HL-60/S4 treated with retinoic acid at 250 ng/mL for 4 days and 3 days (cell line): ENCODE data around the gene MAP3K2.
"Not testable (repeated sequence)": the region's sequence is repeated elsewhere in the genome, so short reads cannot be mapped to it uniquely, and the experiment has no call there.

ENCODE experiments used
- in situ Hi-C: fragments of 300-500 bp; cut with MboI; formaldehyde crosslinking; loops from 2 replicates; pipeline ENCODE4 v1.7.0; 2022; ENCODE audit warnings: low sequenced_read_pairs

MAP3K2 gene

DNA sequence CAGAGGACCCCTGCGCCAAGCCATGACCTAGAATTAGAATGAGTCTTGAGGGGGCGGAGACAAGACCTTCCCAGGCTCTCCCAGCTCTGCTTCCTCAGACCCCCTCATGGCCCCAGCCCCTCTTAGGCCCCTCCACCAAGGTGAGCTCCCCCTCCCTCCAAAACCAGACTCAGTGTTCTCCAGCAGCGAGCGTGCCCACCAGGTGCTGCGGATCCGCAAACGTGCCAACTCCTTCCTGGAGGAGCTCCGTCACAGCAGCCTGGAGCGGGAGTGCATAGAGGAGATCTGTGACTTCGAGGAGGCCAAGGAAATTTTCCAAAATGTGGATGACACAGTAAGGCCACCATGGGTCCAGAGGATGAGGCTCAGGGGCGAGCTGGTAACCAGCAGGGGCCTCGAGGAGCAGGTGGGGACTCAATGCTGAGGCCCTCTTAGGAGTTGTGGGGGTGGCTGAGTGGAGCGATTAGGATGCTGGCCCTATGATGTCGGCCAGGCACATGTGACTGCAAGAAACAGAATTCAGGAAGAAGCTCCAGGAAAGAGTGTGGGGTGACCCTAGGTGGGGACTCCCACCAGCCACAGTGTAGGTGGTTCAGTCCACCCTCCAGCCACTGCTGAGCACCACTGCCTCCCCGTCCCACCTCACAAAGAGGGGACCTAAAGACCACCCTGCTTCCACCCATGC, 33.5 kb upstream of the MAP3K2 start:
- in situ Hi-C loops, result no loop called here

DNA sequence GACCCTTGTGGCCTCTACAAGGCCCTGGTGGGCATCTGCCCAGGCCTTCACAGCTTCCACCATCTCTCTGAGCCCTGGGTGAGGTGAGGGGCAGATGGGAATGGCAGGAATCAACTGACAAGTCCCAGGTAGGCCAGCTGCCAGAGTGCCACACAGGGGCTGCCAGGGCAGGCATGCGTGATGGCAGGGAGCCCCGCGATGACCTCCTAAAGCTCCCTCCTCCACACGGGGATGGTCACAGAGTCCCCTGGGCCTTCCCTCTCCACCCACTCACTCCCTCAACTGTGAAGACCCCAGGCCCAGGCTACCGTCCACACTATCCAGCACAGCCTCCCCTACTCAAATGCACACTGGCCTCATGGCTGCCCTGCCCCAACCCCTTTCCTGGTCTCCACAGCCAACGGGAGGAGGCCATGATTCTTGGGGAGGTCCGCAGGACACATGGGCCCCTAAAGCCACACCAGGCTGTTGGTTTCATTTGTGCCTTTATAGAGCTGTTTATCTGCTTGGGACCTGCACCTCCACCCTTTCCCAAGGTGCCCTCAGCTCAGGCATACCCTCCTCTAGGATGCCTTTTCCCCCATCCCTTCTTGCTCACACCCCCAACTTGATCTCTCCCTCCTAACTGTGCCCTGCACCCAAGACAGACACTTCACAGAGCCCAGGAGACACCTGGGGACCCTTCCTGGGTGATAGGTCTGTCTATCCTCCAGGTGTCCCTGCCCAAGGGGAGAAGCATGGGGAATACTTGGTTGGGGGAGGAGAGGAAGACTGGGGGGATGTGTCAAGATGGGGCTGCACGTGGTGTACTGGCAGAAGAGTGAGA, 32.5 kb upstream of the MAP3K2 start:
- in situ Hi-C loops, result no loop called here

GRCh38 chr2:127419448-127420038, 31.8 kb upstream of the MAP3K2 start:
- in situ Hi-C loops, result no loop called here

DNA sequence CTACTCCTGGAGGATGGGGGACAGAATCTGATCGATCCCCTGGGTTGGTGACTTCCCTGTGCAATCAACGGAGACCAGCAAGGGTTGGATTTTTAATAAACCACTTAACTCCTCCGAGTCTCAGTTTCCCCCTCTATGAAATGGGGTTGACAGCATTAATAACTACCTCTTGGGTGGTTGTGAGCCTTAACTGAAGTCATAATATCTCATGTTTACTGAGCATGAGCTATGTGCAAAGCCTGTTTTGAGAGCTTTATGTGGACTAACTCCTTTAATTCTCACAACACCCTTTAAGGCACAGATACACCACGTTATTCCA, 31.3 kb upstream of the MAP3K2 start:
- in situ Hi-C loops, result no loop called here

- in situ Hi-C loops, result no loop called here
These were observed 30.7 kb upstream of the MAP3K2 start, which contains the start of gene PROC for GRCh38 chr2:127418300-127419111. TSS of gene PROC (plus strand) at chr2:127418427. CDS start at chr2:127419943, 1,516 bp downstream.

- in situ Hi-C loops, result no loop called here
These were observed 29.6 kb upstream of the MAP3K2 start for GRCh38 chr2:127417406-127417805.

DNA sequence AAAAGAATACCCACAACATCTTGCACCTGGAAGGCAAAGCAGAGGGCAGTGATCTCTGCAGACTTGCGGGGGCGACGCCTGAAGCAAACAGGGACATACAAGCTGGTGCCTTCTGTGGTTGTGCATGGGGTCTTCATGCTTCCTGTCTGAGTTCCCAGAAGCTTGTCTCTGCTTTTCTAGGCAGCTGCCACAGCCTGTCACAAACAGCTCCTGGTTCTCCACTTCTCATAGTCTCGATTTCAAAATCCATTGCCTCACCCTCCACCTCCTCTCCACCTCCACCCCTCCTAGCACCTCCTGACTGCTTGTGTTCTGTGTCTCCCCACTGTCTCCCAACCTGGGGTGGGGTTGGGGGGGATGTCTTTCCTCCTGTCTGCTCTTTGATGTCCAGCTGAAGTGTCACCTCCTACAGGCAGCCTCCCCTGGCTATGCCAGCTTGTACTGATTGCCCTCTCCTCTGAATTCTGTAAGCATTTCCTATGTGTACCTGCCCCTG, 28.8 kb upstream of the MAP3K2 start:
- in situ Hi-C loops, result no loop called here

GRCh38 chr2:127415593-127416505, 28.1 kb upstream of the MAP3K2 start:
- in situ Hi-C loops, result no loop called here

DNA sequence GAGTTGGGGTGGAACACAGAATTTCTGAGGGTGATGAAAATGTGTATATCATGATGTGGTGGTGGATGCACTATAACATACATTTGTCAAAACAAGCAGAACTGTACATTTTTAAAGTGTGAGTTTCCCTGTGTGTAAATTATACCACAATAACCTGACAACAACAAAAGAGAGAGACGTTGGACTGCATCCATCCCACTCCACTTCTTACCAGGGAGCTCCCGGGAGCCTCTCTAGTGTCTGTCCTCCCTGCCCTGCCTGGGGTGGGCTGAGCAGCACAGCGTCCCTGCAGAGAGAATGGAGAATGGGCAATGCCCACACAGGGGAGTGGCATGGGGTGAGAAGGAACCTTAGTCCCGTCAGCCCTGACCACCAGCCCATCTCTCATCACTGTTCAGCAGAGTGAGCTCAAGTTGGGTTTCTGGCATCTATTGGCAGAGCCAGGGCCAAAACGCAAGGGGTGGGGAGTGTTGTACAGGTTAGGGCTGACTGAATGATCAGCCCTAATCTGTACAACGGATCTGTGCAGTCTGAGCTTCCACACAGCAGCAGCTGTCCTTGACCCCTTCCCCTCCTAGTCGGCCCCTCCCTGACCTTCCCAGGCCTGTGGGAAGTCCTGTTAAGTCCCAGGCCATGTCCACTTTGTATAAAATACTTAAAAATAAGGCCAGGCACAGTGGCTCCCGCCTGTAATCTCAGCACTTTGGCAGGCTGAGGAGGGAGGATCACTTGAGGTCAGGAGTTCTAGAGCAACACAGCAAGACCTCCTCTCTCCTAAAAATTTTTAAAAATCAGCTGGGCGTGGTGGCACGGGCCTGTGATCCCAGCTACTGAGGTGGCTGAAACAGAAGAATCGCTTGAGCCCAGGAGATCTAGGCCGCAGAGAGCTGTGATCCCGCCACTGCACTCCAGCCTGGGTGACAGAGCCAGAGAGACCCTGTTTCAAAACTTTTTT, 27.1 kb upstream of the MAP3K2 start:
- in situ Hi-C loops, result no loop called here

DNA sequence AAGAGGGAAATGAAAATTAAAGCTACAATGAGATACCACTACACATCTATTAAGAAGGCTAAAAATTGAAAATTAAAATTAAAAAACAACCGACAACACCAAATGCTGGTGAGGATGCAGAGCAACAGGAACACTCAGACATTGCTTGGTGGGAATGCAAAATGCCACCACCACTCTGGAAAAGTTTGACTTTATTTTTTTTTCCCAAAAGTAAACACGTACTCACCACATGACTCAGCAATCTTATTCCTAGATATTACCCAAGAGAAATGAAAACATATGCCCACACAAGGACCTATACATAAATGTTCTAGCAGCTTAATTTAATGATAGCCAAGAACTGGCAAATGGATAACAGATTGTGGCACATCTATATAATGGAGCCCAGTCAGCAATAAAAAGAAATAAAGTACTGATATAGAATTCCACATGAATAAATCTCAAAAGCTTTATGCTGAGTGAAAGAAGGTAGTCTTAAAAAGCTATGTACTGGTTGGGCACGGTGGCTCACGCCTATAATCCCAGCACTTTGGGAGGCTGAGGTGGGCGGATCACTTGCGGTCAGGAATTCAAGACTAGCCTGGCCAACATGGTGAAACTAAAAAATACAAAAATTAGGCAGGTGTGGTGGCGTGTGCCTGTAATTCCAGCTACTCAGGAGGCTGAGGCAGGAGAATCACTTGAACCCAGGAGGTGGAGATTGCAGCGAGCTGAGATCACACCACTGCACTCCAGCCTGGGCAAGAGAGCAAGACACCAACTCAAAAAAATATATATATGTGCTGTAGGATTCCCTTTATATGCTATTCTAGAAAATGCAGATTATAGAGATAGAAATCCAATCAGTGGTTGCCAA, 26.2 kb upstream of the MAP3K2 start:
- in situ Hi-C loops, result no loop called here

DNA sequence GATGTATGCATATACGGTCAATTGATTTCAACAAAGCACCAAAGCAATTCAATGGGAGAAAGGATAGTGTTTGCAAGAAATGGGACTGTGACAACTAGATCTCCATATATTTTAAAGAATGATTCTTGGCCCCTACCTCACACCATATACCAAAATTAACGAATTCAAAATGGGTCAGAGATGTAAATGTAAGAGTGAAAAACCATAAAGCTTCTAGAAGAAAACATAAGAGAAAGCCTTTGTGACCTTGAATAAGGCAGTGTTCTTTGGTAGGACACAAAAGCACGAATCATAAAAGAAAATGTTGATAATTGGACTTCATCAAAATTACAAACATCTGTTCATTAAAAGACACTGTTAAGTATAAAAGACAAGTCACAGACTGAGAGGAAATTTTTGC, 25.4 kb upstream of the MAP3K2 start:
- in situ Hi-C loops, result no loop called here

- in situ Hi-C loops, result no loop called here
These were observed 24.0 kb upstream of the MAP3K2 start for GRCh38 chr2:127411653-127412369.

- in situ Hi-C loops, result no loop called here
These were observed 23.3 kb upstream of the MAP3K2 start for GRCh38 chr2:127410871-127411652.

DNA sequence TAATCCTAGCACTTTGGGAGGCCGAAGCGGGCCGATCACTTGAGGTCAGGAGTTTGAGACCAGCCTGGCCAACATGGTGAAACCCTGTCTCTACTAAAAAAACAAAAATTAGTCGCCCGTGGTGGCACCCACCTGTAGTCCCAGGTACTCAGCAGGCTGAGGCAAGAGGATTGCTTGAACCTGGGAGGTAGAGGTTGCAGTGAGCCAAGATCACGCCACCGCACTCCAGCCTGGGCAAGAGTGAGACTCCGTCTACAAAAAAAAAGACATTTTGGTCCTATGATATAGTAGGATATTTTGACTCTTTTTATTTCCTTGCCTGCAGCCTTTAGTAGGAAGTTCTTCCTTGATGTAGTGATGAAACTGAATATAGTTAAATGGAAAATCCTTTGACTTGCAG, 21.9 kb upstream of the MAP3K2 start:
- in situ Hi-C loops, result not testable (repeated sequence)

DNA sequence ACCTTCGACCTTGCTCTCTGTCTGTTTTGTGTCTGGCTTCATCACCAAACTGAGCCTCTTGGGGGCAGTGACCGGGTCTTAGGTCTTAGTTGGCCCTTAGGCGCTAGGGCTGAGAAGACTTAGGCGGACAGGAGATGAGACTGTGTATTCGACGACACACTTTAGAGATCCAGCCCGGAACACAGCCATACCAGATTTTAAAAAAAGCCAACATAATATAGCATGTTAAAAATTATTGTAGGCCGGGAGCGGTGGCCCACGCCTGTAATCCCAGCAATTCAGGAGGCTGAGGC, 21.0 kb upstream of the MAP3K2 start:
- in situ Hi-C loops, result no loop called here

DNA sequence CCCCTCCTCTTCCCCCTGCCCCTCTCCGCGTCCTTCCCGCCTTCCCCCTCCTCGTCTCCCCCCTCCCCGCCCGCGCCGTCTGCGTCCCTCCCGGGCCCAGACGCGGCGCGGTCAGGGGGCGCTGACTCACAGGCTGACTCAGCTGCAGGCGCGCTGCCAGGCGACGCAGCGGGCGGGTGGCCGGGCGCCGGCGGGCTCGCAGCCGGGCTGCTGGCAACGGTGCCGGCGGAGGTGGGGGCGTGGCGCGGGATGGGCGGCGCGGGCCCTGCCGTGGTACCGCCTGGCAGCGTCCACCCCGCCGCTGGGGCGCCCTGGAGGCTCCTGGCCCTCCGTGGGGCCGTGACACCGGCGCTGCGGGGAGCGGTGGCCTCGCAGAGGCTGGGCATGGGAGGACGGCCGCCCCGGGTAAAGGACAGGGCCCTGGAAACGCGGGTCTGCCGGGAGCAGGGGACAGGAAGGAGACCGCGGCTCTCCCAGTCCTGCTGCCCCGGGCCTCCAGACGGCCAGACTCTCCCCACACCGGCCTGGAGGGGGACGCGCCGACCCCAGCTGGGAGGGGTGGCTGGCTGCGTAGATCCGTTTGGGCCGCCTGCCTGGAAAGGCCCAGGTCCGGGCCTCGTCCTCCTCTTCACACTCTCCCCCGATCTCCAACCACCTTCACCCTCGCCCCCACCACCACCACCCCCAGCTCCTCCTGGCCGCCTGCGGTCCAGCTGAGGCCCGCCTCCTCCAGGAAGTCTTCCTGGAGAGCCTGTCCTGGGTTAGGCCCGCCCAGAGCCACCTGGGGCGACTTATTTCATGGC, 20.4 kb upstream of the MAP3K2 start:
- in situ Hi-C loops, result no loop called here
